Measurements from ENCODE around the gene NUDT16L1. TPM values are rescaled to one million over a fixed set of nuclear protein-coding genes. Genes with fewer than 3 reads are reported as not detected.
A peak's percentile ranks its signal among the peaks of the same experiment; 100 is the strongest.

Gene NUDT16L1
- total and polyA plus RNA-seq, 2 of the 13 experiments (the other 11 are each of a cell fraction or from before 2014, with no cell fraction given): 28.0 to 40.5 TPM

GRCh38 chr16:4663777-4664465, 29.4 kb upstream of the NUDT16L1 start (continued):
- TF ChIP-seq ZNF780A (CRISPR knock-in tag; IDR thresholded peaks at IDR 0.05): no peak
- TF ChIP-seq MYC (CRISPR knock-in tag; IDR thresholded peaks at IDR 0.05; ENCODE audit: borderline replicate concordance): peak; percentile 96
- no peak for TF ChIP-seq DMTF1 (CRISPR knock-in tag; IDR thresholded peaks at IDR 0.05)
- no peak for TF ChIP-seq SP1 (IDR thresholded peaks at IDR 0.05)
- TF ChIP-seq SP1 (CRISPR knock-in tag; IDR thresholded peaks at IDR 0.05): peak; percentile 36; the same call in 1 of the 2 replicates
- TF ChIP-seq RFXAP (CRISPR knock-in tag; IDR thresholded peaks at IDR 0.05; ENCODE audit: borderline replicate concordance): peak; percentile 87
- peak; percentile 96 for TF ChIP-seq ASH2L (IDR thresholded peaks at IDR 0.05; ENCODE audit: insufficient read length, low read depth, low read length)
- TF ChIP-seq NCOR1 (IDR thresholded peaks at IDR 0.05; ENCODE audit: borderline replicate concordance, low read length): peak; percentile 92; the same call in 1 of the 2 replicates
- TF ChIP-seq ATRX (CRISPR knock-in tag; IDR thresholded peaks at IDR 0.05; ENCODE audit: borderline replicate concordance): peak; percentile 60; the same call in 1 of the 2 replicates
- TF ChIP-seq, protein P1, sequence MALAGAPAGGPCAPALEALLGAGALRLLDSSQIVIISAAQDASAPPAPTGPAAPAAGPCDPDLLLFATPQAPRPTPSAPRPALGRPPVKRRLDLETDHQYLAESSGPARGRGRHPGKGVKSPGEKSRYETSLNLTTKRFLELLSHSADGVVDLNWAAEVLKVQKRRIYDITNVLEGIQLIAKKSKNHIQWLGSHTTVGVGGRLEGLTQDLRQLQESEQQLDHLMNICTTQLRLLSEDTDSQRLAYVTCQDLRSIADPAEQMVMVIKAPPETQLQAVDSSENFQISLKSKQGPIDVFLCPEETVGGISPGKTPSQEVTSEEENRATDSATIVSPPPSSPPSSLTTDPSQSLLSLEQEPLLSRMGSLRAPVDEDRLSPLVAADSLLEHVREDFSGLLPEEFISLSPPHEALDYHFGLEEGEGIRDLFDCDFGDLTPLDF (CRISPR knock-in tag; IDR thresholded peaks at IDR 0.05): no peak
- no peak; the same call in 1 of the 2 replicates for TF ChIP-seq ZNF816 (CRISPR knock-in tag; IDR thresholded peaks at IDR 0.05; ENCODE audit: borderline replicate concordance)
- TF ChIP-seq ZNF639 (CRISPR knock-in tag; conservative IDR thresholded peaks at IDR 0.05): peak; percentile 83; the same call in 1 of the 2 replicates
- TF ChIP-seq ZNF674 (CRISPR knock-in tag; IDR thresholded peaks at IDR 0.05; ENCODE audit: low read depth): 0 out of 2 replicates have a peak, but pooled peaks have one; percentile 38
- peak; percentile 98 for TF ChIP-seq RNF2 (conservative IDR thresholded peaks at IDR 0.05; ENCODE audit: low read depth)
- TF ChIP-seq, protein P2, sequence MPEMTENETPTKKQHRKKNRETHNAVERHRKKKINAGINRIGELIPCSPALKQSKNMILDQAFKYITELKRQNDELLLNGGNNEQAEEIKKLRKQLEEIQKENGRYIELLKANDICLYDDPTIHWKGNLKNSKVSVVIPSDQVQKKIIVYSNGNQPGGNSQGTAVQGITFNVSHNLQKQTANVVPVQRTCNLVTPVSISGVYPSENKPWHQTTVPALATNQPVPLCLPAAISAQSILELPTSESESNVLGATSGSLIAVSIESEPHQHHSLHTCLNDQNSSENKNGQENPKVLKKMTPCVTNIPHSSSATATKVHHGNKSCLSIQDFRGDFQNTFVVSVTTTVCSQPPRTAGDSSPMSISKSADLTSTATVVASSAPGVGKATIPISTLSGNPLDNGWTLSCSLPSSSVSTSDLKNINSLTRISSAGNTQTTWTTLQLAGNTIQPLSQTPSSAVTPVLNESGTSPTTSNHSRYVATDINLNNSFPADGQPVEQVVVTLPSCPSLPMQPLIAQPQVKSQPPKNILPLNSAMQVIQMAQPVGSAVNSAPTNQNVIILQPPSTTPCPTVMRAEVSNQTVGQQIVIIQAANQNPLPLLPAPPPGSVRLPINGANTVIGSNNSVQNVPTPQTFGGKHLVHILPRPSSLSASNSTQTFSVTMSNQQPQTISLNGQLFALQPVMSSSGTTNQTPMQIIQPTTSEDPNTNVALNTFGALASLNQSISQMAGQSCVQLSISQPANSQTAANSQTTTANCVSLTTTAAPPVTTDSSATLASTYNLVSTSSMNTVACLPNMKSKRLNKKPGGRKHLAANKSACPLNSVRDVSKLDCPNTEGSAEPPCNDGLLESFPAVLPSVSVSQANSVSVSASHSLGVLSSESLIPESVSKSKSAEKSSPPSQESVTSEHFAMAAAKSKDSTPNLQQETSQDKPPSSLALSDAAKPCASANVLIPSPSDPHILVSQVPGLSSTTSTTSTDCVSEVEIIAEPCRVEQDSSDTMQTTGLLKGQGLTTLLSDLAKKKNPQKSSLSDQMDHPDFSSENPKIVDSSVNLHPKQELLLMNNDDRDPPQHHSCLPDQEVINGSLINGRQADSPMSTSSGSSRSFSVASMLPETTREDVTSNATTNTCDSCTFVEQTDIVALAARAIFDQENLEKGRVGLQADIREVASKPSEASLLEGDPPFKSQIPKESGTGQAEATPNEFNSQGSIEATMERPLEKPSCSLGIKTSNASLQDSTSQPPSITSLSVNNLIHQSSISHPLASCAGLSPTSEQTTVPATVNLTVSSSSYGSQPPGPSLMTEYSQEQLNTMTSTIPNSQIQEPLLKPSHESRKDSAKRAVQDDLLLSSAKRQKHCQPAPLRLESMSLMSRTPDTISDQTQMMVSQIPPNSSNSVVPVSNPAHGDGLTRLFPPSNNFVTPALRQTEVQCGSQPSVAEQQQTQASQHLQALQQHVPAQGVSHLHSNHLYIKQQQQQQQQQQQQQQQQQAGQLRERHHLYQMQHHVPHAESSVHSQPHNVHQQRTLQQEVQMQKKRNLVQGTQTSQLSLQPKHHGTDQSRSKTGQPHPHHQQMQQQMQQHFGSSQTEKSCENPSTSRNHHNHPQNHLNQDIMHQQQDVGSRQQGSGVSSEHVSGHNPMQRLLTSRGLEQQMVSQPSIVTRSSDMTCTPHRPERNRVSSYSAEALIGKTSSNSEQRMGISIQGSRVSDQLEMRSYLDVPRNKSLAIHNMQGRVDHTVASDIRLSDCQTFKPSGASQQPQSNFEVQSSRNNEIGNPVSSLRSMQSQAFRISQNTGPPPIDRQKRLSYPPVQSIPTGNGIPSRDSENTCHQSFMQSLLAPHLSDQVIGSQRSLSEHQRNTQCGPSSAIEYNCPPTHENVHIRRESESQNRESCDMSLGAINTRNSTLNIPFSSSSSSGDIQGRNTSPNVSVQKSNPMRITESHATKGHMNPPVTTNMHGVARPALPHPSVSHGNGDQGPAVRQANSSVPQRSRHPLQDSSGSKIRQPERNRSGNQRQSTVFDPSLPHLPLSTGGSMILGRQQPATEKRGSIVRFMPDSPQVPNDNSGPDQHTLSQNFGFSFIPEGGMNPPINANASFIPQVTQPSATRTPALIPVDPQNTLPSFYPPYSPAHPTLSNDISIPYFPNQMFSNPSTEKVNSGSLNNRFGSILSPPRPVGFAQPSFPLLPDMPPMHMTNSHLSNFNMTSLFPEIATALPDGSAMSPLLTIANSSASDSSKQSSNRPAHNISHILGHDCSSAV (CRISPR knock-in tag; IDR thresholded peaks at IDR 0.05; ENCODE audit: borderline replicate concordance): no peak
- TF ChIP-seq TCF7 (IDR thresholded peaks at IDR 0.05; ENCODE audit: low read depth): no peak

Measured in HepG2 (cell line).